Liver (tissue), 3 donors: ENCODE data around the gene TBL1X.

Experiments
- ATF3 ChIP-seq: IDR thresholded peaks from 2 replicates; pipeline ENCODE4 v1.6.1; 2016; ENCODE audit warnings: antibody characterized with exemption
- CTCF ChIP-seq: fragments of 150-350 bp; IDR thresholded peaks from 2 replicates; pipeline ENCODE4 v1.5.1; 2017; ENCODE audit warnings: improper control_type of control experiment, low read depth, low read length; ENCODE audit not compliant: missing input control
- EGR1 ChIP-seq, 2 donors: IDR thresholded peaks; 2 replicates each; pipeline ENCODE4 v1.6.1; 2016 to 2018; ENCODE audit warnings: antibody characterized with exemption in 2 of 2, low read depth in 2 of 2
- GABPA ChIP-seq, 2 donors: IDR thresholded peaks in 1 of 2; conservative IDR thresholded peaks in 1 of 2; 2 replicates each; pipeline ENCODE4 v1.6.1; 2016; ENCODE audit warnings: antibody characterized with exemption in 2 of 2, mild to moderate bottlenecking in 1 of 2, moderate library complexity in 1 of 2
- MAX ChIP-seq: IDR thresholded peaks from 2 replicates; pipeline ENCODE4 v1.6.1; 2016; ENCODE audit warnings: antibody characterized with exemption
- NR2F2 ChIP-seq: IDR thresholded peaks from 2 replicates; pipeline ENCODE4 v1.6.1; 2016; ENCODE audit warnings: antibody characterized with exemption
- RAD21 ChIP-seq, 2 donors: IDR thresholded peaks; 2 replicates each; pipeline ENCODE4 v1.6.1; 2016; ENCODE audit warnings: antibody characterized with exemption in 2 of 2, mild to moderate bottlenecking in 2 of 2
- REST ChIP-seq: IDR thresholded peaks from 2 replicates; pipeline ENCODE4 v1.6.1; 2016; ENCODE audit warnings: antibody characterized with exemption, mild to moderate bottlenecking
- RXRA ChIP-seq, 2 donors: IDR thresholded peaks; 2 replicates each; pipeline ENCODE4 v1.6.1; 2017 to 2018; ENCODE audit warnings: antibody characterized with exemption in 2 of 2, mild to moderate bottlenecking in 1 of 2
- TAF1 ChIP-seq: conservative IDR thresholded peaks from 2 replicates; pipeline ENCODE4 v1.6.1; 2016; ENCODE audit warnings: antibody characterized with exemption, mild to moderate bottlenecking
- YY1 ChIP-seq: IDR thresholded peaks from 2 replicates; pipeline ENCODE4 v1.6.1; 2016; ENCODE audit warnings: antibody characterized with exemption, mild to moderate bottlenecking
- donor health status: healthy.
- donor health status: healthy.

GRCh38 chrX:9577555-9577954 lies 112.7 kb downstream of the TBL1X start:
- TF ChIP-seq RXRA (IDR thresholded peaks at IDR 0.05): no peak
- no peak for TF ChIP-seq CTCF
- TF ChIP-seq YY1: no peak
- TF ChIP-seq REST: no peak
- TF ChIP-seq EGR1 (IDR thresholded peaks at IDR 0.05; ENCODE audit: low read depth in 2 of 2): no peak
- TF ChIP-seq RAD21 (IDR thresholded peaks at IDR 0.05): no peak
- TF ChIP-seq ATF3: no peak
- TF ChIP-seq GABPA (IDR thresholded peaks at IDR 0.05 in 1 of 2, conservative IDR thresholded peaks at IDR 0.05 in 1 of 2): no peak
- no peak for TF ChIP-seq MAX
- TF ChIP-seq TAF1: no peak
- TF ChIP-seq NR2F2: no peak
